ENCODE data around the gene BMI1.

The BMI1 gene

GRCh38 chr10:22319980-22320558 is 830 bp upstream of the BMI1 start:
- peak; percentile 64 for DNase-seq

GRCh38 chr10:22321156-22321923 is 441 bp downstream of the BMI1 start:
- DNase-seq = peak; percentile 71

GRCh38 chr10:22321924-22322640 is 1.2 kb downstream of the BMI1 start:
- DNase-seq = peak; percentile 22

GRCh38 chr10:22322641-22323160 is 1.8 kb downstream of the BMI1 start:
- no peak for DNase-seq

- peak; percentile 21 for DNase-seq
Measured at GRCh38 chr10:22323538-22324305, 2.8 kb downstream of the BMI1 start.

GRCh38 chr10:22324413-22324812 is 3.5 kb downstream of the BMI1 start:
- peak; percentile 22 for DNase-seq

GRCh38 chr10:22324893-22325271 is 4.0 kb downstream of the BMI1 start:
- DNase-seq = peak; percentile 28

GRCh38 chr10:22325272-22326144 is 4.6 kb downstream of the BMI1 start:
- DNase-seq = peak; percentile 80

GRCh38 chr10:22326145-22326702 is 5.3 kb downstream of the BMI1 start:
- no peak for DNase-seq

GRCh38 chr10:22329150-22329549 is 8.3 kb downstream of the BMI1 start:
- no peak for DNase-seq

- DNase-seq = no peak
Measured at GRCh38 chr10:22332116-22332692, 11.3 kb downstream of the BMI1 start.

GRCh38 chr10:22333167-22333974 is 12.5 kb downstream of the BMI1 start:
- peak; percentile 41 for DNase-seq

GRCh38 chr10:22333975-22334282 is 13.0 kb downstream of the BMI1 start:
- no peak for DNase-seq

- DNase-seq = peak; percentile 41
Measured at GRCh38 chr10:22334414-22335172, 13.7 kb downstream of the BMI1 start.

- DNase-seq = peak; percentile 81
Measured at GRCh38 chr10:22335173-22335933, 14.5 kb downstream of the BMI1 start.

- peak; percentile 27 for DNase-seq
Measured at GRCh38 chr10:22338185-22338900, 17.4 kb downstream of the BMI1 start.

- no peak for DNase-seq
Measured at GRCh38 chr10:22338931-22339330, 18.0 kb downstream of the BMI1 start.

GRCh38 chr10:22339761-22340328 is 18.9 kb downstream of the BMI1 start:
- DNase-seq = no peak

Data from hematopoietic multipotent progenitor cell treated with erythropoietin and hydrocortisone succinate and interleukin-3 and kit ligand, for 6 days (in vitro differentiated cells).